ENCODE data around the gene BNC2.

Gene BNC2

DNA sequence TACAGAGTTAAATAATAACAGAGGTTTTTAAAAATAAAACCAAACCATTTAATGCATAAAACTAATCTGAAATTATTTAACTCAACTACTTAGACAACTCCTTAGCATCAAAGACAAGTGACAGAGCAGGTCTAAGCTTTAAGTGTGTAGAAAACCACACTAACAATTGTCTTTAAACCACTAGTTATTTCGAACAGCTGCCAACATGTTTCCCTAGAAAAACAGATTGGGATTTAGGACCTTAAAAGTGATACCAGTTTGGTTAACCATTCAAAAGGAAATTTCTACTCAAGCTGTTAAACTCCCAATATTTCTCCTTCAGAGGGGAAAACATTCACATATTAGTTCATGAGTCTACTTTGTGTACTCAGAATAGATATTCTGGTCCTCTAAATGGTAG, 208.7 kb downstream of the BNC2 start:
- no peak for DNase-seq

DNA sequence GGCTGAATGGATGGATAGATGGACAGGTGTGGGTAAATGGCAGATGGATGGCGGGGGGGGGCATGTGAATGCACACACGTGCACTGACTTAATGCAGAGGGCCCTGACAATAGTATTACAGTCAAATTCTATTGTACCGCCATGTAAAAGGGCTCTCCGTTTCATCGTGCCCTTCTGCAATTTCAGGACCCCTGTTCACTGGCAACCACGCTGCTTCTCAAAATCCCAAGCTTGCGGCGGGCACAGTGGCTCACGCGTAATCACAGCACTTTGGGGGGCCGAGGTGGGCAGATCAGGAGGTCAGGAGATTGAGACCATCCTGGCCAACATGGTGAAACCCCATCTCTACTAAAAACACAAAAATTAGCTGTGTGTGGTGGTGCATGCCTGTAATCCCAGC, 211.4 kb downstream of the BNC2 start:
- no peak for DNase-seq

DNA sequence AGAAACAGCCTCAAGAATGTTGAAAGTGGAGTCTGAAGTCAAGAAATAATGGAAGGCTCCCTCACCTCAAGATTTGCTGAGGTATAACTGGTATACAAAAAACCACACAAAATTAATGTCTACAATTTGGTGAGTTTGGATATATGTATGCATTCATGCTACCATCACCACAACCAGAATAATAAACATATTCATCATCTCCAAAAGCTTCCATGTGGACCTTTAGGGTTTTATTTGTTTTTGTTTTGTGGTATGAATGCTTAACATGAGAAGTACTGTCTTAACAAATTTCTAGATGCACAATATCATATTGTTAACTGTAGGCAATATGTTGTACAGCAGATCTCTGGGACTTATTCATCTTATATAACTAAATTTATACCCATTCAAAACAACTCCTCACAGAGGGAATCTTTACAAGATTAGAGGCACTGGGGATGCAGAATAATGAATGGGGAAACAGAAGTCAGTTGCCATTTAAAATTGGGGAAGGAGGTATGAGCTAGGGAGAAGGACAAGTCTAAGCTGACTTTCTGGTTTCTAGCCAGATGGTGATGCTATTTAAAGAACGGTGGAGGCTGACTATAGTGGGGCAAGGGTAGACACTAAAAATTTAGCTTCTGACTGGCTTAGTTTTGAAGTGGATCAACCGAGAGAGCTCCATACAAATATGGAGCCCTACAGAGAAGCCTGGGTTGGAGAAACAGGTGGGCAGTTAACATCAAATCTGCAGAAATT, 213.9 kb downstream of the BNC2 start:
- DNase-seq: no peak

DNA sequence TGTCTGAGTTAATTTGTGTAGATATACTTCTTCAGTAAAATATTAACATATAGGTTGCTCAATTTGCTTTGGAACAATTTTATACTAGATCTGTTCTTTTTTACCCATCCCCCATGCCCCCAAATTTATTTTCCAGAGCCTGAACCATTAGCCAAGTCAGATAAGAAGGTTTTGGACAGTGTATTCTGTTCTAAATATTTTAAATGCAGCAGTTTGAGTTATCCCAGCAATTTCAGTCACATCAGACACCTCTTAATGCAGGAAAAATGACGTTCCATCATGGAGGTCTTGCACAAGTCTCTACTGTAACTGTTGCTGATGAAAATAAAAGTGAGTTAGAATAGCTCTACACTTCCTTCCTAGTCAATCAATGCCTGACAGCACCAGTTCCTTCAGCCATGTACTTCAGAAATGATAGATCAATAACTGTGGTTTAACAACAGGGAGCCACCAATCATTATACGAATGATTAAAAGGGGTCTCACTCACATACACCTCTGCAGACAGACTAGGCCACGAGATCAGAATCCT, 215.8 kb downstream of the BNC2 start:
- no peak for DNase-seq

DNA sequence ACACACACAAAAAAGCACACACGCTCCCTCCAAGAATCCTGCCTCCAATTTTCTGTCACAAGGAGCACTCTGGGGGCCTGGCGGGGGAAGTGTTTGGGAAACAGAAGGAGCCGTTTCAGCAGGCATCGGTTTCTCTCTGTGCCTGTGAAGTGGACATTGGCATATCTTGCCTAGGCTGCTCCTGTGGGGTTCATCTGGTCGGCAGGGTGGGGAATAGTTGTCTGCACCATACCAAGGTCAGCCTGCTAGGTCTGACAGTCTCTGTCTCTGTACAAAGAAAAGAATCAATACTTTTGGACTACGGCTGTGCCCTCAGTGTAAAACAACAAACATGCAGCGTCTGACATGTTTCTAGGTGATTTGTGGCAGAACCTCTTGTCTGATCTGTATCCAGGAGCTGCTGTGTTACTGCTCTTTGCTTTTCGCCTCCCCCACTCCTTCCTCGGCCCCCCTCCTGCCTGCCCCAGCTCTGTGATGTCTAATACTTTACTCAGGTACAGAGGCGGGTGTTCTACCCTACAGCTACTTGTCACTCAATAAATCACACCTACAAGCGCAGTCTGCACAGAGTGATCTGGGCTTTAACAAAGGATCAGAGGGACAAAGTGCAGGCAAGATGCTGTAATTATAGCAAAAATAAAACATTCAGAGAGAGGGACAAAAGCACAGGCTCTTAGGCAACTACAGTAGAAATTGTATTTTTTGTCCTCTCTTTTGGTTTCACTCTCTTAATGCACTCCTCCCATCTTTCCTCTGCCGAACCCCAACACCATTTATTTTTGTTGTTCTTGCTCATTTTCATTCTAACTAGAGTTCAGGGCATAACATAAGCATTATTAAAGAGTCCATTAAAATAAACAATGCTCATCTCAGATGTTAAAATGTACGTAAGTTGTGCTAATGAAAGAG, 216.7 kb downstream of the BNC2 start:
- DNase-seq: no peak

DNA sequence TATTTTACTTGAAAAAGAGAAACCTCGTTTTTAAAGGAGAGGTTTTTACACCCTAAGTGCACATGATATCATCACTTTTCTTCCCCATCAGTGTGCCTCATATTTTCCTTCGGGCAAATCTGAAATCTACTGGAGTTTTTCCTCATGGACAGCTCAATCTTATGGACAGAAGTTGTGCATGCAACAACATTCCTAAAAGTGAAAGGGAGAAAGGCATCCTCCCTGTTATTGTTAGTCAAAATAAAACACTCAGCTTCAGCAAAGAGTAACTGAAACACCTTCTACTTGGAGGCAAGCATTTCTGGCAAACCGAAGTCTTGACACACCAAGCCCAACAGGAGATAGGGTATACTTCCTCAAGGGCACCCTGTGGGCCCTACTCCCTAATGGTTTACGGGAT, 217.9 kb downstream of the BNC2 start:
- DNase-seq: no peak

DNA sequence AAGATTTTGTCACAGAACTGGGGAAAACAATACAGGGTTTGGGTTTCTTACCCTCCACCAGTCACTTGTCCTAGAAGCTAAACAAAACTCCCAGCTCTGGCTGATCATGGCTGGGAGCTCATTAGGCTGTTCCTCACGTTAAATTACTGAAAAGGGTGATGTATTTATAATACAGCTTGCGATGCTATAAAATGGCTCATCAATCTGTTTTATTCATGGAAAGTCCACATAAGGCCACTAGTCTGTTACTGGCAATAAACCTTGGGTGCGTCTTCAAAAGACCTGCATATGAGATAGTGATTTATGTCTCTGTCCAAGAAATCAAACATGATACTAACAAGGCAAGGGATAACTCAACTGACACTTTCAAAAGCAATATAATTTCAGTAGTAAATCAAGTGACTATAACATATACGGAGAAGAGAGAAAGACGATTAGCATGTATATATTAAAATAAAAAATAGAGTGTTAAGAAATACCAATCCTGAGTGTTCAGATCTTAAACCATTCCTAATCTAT, 219.0 kb downstream of the BNC2 start:
- no peak for DNase-seq

DNA sequence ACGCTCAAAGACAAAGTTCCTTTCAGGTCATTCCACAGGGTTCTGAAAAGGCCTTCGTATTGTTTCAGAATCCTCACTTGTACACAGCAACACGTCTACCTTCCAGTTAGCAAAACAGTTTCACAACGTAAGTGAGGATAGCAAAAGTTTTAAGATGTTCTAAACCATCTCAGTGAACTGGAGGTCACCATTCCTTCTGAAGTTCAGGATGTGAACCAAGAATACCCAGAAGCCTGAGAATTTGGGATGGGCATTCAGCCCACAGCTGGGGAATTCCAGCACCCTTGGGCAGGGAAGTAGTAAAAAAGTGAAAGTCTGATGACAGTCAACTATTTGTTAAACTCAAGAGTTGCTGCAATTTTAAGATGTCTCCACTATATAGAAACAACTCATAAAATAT, 224.5 kb downstream of the BNC2 start:
- no peak for DNase-seq

DNA sequence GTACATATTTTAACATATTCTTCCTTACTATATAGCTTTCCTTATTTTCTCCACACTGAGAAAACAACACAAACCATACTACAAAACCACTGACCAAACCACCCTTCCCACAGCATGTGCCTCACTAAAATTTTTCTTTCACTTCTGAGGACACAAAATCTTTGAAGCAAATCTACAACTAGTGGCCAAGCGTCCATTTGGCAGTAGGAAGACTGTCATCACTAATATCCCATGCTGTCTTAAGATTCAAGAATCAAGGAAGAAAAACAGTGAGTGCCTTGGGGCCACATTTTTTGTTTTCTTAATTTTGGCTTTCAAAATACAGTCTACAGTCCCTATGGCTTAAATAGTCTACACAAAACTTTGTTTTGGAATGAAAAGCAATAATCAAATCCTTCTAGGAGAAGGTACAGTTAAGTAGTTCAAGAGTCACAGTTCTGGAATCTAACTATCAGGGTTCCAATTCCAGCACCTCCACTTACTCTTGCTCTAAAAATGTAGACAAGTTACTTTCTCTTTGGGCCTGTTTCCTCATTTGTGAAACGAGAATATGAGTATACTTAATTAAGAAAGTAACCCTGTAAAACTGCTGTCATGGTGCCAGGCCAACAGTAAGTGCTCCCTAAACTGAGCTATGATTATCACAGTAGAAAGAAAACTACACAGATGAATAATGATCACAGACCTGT, 227.9 kb downstream of the BNC2 start:
- no peak for DNase-seq

DNA sequence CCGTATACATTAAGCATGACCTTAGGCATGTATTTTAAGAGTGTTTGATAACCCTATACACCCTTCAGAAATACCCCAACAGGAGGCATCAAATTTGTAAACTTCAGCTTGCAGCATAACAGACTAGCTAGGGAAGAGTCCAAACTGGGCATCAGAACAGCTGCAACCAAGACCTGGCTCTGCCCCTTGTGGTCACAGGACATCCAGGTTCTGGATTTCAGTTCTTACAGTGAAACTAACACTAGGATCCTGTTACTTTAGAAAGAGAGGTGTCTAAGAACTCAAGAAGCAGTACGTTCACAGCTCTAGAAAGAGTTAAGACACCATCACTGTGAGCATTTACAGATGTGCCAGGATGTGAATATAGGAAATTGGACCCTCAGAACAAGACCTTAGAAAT, 229.8 kb downstream of the BNC2 start:
- no peak for DNase-seq

DNA sequence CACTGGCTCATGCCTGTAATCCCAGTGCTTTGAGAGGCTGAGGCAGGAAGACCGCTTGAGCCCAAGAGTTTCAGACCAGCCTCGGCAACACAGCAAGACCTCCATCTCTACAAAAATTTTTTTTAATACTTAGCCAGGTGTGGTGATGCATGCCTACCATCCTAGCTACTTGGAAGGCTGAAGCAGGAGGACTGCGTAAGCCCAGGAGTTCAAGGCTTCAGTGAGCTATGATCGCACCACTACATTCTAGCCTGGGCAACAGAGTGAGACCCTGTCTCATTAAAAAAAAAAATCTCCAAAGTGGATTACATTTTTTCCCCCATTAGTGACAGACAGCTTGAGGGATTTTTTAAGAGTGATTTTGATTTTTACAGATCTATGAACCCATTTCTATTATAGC, 230.8 kb downstream of the BNC2 start:
- no peak for DNase-seq

DNA sequence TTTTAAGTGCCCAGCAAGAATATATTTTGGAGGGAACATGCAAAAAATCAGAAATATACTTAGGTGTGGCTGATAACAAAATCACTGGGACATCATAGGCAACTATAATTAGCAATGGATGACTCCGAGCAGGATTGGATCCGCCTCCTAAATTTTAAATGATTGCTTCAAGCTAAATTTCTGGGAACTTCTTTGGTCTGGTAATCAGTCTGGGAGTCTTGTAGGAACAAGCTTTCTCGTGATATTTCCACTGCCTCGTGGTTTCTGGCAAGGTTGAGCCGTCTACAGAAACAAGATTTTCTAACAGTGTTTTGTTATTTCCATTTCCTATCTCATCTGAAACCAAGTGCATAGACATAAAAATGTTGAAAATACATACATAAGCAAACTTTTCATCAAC, 232.6 kb downstream of the BNC2 start:
- no peak for DNase-seq

DNA sequence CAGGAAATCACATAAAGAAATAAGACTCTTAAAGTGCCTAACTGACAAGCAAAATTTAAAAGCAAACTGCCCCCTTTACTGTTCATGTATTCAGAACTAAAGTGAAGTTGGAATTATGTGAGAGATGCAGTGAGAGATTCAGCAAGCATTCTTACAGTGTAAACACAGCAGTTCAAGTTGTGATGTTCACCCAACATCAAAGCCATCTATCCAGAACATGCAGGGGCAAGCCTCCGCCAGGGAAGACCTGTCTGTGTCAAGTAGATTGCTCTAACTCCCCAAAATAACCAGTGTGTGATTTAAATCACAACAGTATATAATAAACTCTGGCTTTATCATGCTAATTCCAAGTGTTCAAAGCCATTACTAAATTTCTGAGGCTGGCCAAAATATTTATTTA, 233.3 kb downstream of the BNC2 start:
- DNase-seq: no peak

DNA sequence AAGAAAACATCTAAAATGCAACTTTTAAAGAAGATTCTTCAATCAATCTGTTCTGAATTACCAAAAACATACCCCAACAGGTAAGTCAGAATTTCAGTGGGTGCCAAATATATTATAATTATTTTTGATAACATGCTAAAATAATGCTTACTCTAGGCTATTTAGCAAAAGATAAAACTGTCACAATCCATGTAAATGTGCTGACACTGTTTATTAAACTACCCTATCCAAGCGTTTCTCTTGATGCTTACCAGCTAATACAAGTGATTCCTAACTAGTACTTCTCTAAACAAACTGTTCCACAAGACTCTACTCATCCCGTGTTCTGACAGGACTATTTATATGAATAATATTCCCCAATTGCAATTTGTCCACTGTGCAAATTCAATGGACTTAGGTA, 236.7 kb downstream of the BNC2 start:
- DNase-seq: no peak

DNA sequence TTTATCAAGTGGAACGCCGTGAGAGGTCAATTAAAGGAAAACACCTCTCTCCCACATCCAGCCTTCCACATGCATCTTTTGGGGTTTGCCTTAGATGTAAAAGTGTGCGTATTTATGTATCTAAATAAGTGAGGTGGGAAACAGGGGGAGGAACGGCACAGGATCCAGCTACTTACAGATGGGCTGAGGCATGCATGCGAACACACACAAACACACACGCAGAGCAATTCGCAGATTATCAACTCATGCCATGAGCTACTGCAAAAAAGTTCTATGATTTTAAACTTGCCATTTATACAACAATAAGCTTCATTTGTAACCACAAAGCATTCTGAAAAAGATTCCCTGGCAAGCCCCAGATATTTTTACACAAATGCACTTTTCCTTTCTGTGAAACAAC, 242.1 kb downstream of the BNC2 start:
- no peak for DNase-seq

DNA sequence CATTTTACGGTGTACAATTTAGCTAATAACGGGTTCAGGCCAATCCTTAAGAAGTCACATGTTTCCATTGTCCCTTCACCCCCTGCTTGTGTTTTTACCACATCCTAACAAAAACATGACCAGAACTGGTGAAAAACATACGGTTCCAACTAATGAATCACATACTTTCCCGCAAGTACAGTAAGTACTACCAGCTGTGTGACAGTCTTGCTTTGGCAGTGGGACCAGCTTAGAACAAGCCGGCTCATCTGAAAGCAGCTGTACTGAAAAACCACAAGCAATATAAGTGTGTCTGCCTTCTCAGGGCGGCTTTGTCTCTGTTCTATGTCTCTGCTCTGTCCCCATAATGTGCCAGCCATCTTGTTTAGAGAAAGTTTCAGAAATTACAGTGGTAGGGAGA, 242.5 kb downstream of the BNC2 start:
- DNase-seq: no peak

DNA sequence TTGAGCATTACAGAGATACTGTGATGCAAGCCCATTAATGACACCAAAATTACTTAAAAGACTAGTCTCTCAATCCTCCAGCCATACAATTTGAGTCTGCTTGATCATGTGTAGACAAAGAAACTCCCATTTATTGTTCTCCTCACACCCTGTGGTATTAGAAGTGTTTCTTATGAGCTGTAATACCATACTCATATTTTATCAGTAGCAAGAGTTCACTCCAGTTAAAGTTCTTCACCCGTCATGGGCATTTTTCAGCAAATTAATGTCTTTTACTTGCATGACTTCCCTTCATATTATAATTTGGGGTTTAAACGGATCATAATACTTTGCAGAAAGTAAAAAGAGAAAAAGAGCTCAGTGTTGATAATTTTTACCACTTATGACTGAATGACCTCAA, 242.9 kb downstream of the BNC2 start:
- DNase-seq: no peak

DNA sequence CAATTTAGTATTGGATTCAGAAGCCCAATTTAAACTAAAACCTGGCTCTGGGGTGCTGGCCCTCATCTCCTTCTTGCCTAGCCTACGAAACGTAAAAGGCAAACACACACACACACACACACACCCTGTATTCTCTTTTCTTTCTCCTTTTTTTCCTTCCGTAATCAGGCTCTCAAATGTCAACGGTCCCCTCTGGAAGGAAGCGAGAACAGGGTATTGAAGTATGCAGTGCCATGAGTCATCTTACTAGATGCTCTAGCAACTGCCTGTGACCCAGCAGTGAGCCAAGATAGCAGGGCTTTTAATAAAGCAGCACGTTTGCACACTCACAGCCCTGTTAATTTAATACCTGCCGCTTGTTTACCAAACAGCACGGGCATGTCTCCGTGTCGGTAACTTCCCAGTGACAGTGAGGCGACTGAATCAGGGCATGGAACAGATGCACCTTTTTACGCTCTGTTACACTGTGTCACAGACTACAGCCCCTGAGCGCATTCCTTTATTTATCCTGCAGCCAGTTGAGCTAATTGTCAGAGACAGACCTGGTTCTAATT, 243.8 kb downstream of the BNC2 start:
- DNase-seq: no peak

DNA sequence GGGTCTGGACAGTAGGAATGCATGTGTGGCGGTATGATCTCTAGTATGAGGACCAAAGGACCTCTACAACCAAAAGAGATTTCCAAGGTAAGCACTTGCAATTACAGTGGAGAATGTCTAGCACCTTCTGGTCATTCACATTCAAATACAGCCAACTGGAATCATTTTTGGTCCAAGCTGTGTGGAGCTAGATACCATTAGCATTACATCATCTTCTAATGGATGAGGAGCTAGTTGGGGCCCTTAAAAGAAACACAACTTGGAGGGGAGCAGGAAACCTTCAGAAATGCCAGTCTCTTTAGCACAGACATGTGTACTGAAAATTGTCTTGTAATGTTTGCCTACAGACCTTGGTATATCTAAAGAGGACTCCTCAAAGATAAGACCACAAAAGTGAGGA, 244.7 kb downstream of the BNC2 start:
- no peak for DNase-seq

DNA sequence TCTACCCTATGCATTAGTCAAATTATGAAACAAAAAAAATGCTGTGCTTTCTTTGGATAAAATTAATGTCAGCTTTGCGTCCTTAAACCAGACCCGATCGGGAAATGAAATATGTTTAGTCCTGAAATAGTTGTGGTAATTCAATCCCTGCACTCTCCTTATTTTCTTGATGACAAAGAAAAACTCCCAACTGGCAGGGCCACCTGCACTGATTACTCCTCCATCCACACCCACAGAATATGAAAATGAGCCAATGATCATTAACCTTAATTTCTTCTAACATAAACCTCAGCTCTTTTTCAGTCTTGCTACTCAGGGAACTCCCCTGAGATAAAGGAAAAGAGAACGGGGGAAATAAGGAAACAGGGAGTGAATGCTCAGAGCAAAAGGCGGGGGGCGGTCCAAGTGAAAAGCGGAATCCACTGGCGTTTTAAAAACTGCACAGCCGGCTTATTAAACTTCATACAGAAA, 245.3 kb downstream of the BNC2 start:
- no peak for DNase-seq

DNA sequence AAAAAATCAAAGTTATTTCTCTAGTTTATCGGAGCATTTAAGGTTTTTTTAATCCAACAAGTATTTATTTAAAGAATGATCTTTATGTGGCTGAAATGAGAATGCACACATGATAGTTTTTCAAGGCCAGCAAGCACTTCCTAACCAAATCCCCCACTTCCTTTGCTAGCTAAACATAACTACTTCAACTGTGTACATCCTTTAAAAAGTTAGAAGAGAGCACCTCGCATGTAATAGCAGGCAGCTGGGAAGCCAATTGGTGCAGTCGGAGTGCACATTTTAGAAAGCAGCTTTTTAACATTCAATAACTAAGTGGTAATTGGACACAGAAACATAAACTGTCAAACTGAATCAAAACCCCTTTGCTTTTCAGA, 245.7 kb downstream of the BNC2 start:
- DNase-seq: no peak

DNA sequence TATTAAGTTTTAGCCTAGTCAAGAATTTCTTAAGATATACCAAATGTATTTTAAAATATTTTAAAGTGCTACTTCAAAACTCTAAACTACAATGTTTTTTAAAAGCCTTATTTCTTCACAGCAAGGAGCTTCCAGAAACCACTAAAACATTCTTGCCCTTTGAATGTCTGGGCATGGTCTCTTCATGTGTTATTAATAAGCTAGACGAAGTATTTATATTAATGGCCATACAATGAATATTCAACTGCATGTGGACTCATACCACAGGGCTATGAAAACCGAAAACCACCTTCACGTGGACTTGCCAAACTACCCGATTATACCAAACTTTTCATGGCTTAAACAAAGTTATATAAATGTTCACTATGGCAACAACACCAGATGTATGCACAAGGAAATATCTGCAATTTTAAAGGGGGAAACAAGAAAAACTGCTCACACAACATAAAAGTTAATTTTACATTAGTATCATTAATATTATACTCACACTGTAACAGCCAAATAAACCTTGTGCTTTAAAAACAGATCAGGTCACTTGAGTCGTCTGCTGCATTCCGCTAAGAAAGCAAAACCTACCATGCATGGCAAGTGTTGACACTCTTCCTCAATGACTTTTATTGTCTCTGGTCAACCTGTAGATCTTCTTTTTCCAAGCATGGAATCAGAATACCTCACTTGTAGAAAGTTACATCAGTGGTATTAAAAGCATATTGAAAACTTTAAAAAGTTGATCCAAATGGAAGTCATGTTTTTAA, 246.3 kb downstream of the BNC2 start:
- no peak for DNase-seq

All from activated CD4-positive, alpha-beta T cell treated with anti-CD3 and anti-CD28 coated beads, Interleukin-2, amount 50 U/mL, for 4 hours (primary cell).